Fibroblast of lung (primary cell): ENCODE results near the gene TRAM2. TPM values are rescaled to one million over a fixed set of nuclear protein-coding genes. Genes with fewer than 3 reads are reported as not detected.

Experiments used
- DNase-seq, 2 donors: peaks; one replicate each; pipeline versions ENCODE4 v3.0.0 to v3.0.0-alpha.2; 2010; ENCODE audit warnings: low read depth in 2 of 2
- H2AFZ ChIP-seq: 2 replicates; pipeline ENCODE4 v1.5.1; 2012; ENCODE audit warnings: low read length, control low read depth, inconsistent platforms
- H3K27ac ChIP-seq: 2 replicates; pipeline ENCODE4 v1.5.1; 2011; ENCODE audit warnings: low read length, control low read depth; ENCODE audit not compliant: insufficient read depth
- H3K27me3 ChIP-seq: 2 replicates; pipeline ENCODE4 v1.5.1; 2011; ENCODE audit warnings: mild to moderate bottlenecking, low read length; ENCODE audit not compliant: control insufficient read depth, insufficient read depth
- H3K36me3 ChIP-seq: 2 replicates; pipeline ENCODE4 v1.5.1; 2011; ENCODE audit warnings: low read length; ENCODE audit not compliant: control insufficient read depth, insufficient read depth
- H3K4me1 ChIP-seq: 2 replicates; pipeline ENCODE4 v1.5.1; 2011; ENCODE audit warnings: low read length; ENCODE audit not compliant: control insufficient read depth, insufficient read depth; ENCODE audit errors: extremely low read depth
- H3K4me2 ChIP-seq: 2 replicates; pipeline ENCODE4 v1.5.1; 2011; ENCODE audit warnings: low read length, control low read depth; ENCODE audit not compliant: insufficient read depth; ENCODE audit errors: extremely low read depth
- H3K4me3 ChIP-seq, 4 experiments: fragments of 200-600 bp in 1 of 4; sonication (generic) in 1 of 4; replicated peaks in 1 of 4; 2 replicates each; pipeline ENCODE4 v1.5.1; 2011 to 2016; ENCODE audit warnings: low read length in 4 of 4, low read depth in 3 of 4, mild to moderate bottlenecking in 3 of 4, control low read depth in 2 of 4, inconsistent platforms in 1 of 4, mixed read lengths in 1 of 4; ENCODE audit not compliant: insufficient read depth in 1 of 4; ENCODE audit errors: control extremely low read depth in 1 of 4
- H3K79me2 ChIP-seq: 2 replicates; pipeline ENCODE4 v1.5.1; 2012; ENCODE audit warnings: mild to moderate bottlenecking, low read length, inconsistent platforms; ENCODE audit not compliant: control insufficient read depth, insufficient read depth
- H3K9ac ChIP-seq: 2 replicates; pipeline ENCODE4 v1.5.1; 2011; ENCODE audit warnings: mild to moderate bottlenecking, low read length, control low read depth; ENCODE audit not compliant: insufficient read depth
- H3K9me3 ChIP-seq: 2 replicates; pipeline ENCODE4 v1.5.1; 2012; ENCODE audit warnings: low read depth, low read length; ENCODE audit not compliant: control insufficient read depth, insufficient read depth
- H4K20me1 ChIP-seq: 2 replicates; pipeline ENCODE4 v1.5.1; 2011; ENCODE audit warnings: low read length; ENCODE audit not compliant: control insufficient read depth, insufficient read depth; ENCODE audit errors: extremely low read depth
- CTCF ChIP-seq, 2 donors: IDR thresholded peaks in 1 of 2; conservative IDR thresholded peaks in 1 of 2; 1 replicate in 1 of 2; 2 replicates in 1 of 2; pipeline ENCODE4 v1.5.1; 2011 to 2012; ENCODE audit warnings: low read length in 2 of 2, control low read depth in 1 of 2, inconsistent platforms in 1 of 2, low read depth in 1 of 2, mild to moderate bottlenecking in 1 of 2
- EZH2 ChIP-seq: IDR thresholded peaks from 2 replicates; pipeline ENCODE4 v1.5.1; 2012; ENCODE audit warnings: low read length, control low read depth, mild to moderate bottlenecking; ENCODE audit errors: missing control alignments
- polyA plus RNA-seq, 2 donors: library from polyadenylated mRNA; depleted of rRNA in 1 of 2; stranded (reverse) in 1 of 2; unstranded in 1 of 2; fragments of >200 nt; gene quantifications; 2 replicates each; pipeline ENCODE4 v1.2.1, GENCODE V29; 2011 to 2012; ENCODE audit warnings: missing spikeins in 1 of 2
- total RNA-seq: library from RNA; depleted of rRNA; stranded (reverse); fragments of >200 nt; gene quantifications from 2 replicates; pipeline ENCODE4 v1.2.1, GENCODE V29; 2014

TRAM2 gene
- total and polyA plus RNA-seq, 2 donors (not counting 1 experiment from before 2014, with no cell fraction given), result 131 to 252 TPM

GRCh38 chr6:52517502-52518278, 59.2 kb downstream of the TRAM2 start:
- peaks cover 19% of the 10 kb centered on the region for H3K36me3 ChIP-seq
- no peaks in the 10 kb centered on the region for H3K9me3 ChIP-seq
- peak overlapping the region; percentile 44 for H3K4me2 ChIP-seq
- peaks cover 70% of the 10 kb centered on the region for H3K79me2 ChIP-seq
- no peaks in the 10 kb centered on the region for H3K27me3 ChIP-seq
- no peaks in the 10 kb centered on the region for H4K20me1 ChIP-seq
- H3K4me1 ChIP-seq, result peaks cover 80% of the 10 kb centered on the region
- TF ChIP-seq CTCF (conservative IDR thresholded peaks at IDR 0.05 in 1 of 2, IDR thresholded peaks at IDR 0.05 in 1 of 2; ENCODE audit: low read depth in 1 of 2, low read length in 2 of 2) (no peak), EZH2 (no peak)
- DNase-seq, result peak; percentile 97 to 98
- H3K4me3 ChIP-seq, result no peak overlapping the region
- peak overlapping the region; percentile 96 for H3K27ac ChIP-seq
- H2AFZ ChIP-seq, result no peak overlapping the region
- H3K9ac ChIP-seq, result peak overlapping the region; percentile 57

GRCh38 chr6:52516943-52517342, 59.9 kb downstream of the TRAM2 start:
- Histone ChIP-seq H3K4me2 (no peak overlapping the region), H3K79me2 (peaks cover 68% of the 10 kb centered on the region)

GRCh38 chr6:52516269-52516668, 60.6 kb downstream of the TRAM2 start:
- Histone ChIP-seq H4K20me1 (no peaks in the 10 kb centered on the region), H3K4me2 (no peak overlapping the region), H3K4me1 (peaks cover 82% of the 10 kb centered on the region), H3K36me3 (peaks cover 21% of the 10 kb centered on the region), H2AFZ (no peak overlapping the region), H3K79me2 (peaks cover 65% of the 10 kb centered on the region), H3K27ac (peak overlapping the region; percentile 96), H3K9ac (no peak overlapping the region), H3K9me3 (no peaks in the 10 kb centered on the region), H3K4me3 (no peak overlapping the region), H3K27me3 (no peaks in the 10 kb centered on the region)
- DNase-seq, result no peak
- TF ChIP-seq CTCF (conservative IDR thresholded peaks at IDR 0.05 in 1 of 2, IDR thresholded peaks at IDR 0.05 in 1 of 2; ENCODE audit: low read depth in 1 of 2, low read length in 2 of 2) (no peak), EZH2 (no peak)

More at GRCh38 chr6:52516943-52517342, 59.9 kb downstream of the TRAM2 start:
- Histone ChIP-seq H4K20me1 (no peaks in the 10 kb centered on the region), H3K27ac (peak overlapping the region; percentile 96), H3K36me3 (peaks cover 19% of the 10 kb centered on the region), H3K9me3 (no peaks in the 10 kb centered on the region), H3K4me1 (peaks cover 79% of the 10 kb centered on the region), H3K4me3 (no peak overlapping the region), H2AFZ (no peak overlapping the region), H3K9ac (no peak overlapping the region), H3K27me3 (no peaks in the 10 kb centered on the region)
- TF ChIP-seq EZH2 (no peak), CTCF (conservative IDR thresholded peaks at IDR 0.05 in 1 of 2, IDR thresholded peaks at IDR 0.05 in 1 of 2; ENCODE audit: low read depth in 1 of 2, low read length in 2 of 2) (no peak)
- DNase-seq, result no peak
